Posterior vena cava (tissue), 2 donors: ENCODE results near the gene OR52E6. TPM values are rescaled to one million over a fixed set of nuclear protein-coding genes. Genes with fewer than 3 reads are reported as not detected.

ENCODE experiments used
- DNase-seq: peaks from one replicate; pipeline ENCODE4 v3.0.0-alpha.2; 2020; ENCODE audit warnings: low spot score
- intact Hi-C, 2 donors: fragments of 100-400 bp; cut with DNase I; formaldehyde crosslinking; loops; one replicate each; pipeline versions ENCODE4 v1.14.1 to v1.14.2; 2022 to 2023
- long read RNA-seq, 2 donors: library from polyadenylated mRNA; unstranded; transcript quantifications; one replicate each; pipeline ENCODE4 v2.0.0, GENCODE V29; 2020 to 2021
- total RNA-seq, 2 donors: library from RNA; stranded (reverse); fragmentation: NEBNext Ultra II Directional; extraction: Animal tissue kit (Norgen Biotek cat#: 25700); gene quantifications; one replicate each; pipeline ENCODE4 v1.2.1, GENCODE V29; 2021
- donor health status: DM: yes; HTN: yes; CAD: no.
- donor health status: DM: yes; HTN: yes; CAD: no.

OR52E6 gene
- total RNA-seq = not detected
- long read RNA-seq, donor 1 = 0 reads
- long read RNA-seq, donor 2 = 0 reads

GRCh38 chr11:5841797-5842196 lies at the start of gene OR52E6:
Gene OR52E6, minus strand, starts transcription at chr11:5841897. Its CDS starts 0 bp downstream, at chr11:5841897.
- no peak for DNase-seq
- intact Hi-C loops = no loop called here

DNA sequence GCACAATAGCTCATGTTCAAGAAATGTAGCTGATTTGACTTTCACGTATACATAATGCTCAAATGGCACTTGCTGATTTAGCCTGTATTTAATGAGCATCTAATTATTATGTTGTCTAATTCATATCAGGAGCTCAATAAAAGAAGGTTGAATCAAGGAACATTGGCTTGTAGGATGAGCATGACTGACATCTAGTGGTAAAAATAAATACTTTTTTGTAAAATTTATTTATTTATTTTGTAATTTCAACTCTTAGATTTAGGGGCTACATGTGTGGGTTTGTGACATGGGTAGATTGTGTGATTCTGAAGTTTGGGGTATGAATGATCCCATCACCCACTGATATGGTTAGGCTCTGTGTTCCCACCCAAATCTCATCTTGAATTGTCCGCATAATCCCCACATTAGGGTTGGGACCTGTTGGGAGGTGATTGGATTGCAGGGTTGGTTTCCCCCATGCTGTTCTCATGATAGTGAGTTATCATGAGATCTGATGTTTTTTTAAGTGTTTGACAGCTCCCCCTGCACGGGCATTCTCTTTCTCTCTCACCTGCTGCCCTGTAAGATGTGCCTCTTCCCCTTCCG lies 49.6 kb upstream of the OR52E6 start:
- intact Hi-C loops = no loop called here
- no peak for DNase-seq

- no peak for DNase-seq
- intact Hi-C loops = no loop called here
These were observed 46.0 kb upstream of the OR52E6 start for GRCh38 chr11:5887661-5888060.

- DNase-seq = no peak
- intact Hi-C loops = no loop called here
These were observed 45.5 kb upstream of the OR52E6 start for GRCh38 chr11:5887172-5887571.

DNA sequence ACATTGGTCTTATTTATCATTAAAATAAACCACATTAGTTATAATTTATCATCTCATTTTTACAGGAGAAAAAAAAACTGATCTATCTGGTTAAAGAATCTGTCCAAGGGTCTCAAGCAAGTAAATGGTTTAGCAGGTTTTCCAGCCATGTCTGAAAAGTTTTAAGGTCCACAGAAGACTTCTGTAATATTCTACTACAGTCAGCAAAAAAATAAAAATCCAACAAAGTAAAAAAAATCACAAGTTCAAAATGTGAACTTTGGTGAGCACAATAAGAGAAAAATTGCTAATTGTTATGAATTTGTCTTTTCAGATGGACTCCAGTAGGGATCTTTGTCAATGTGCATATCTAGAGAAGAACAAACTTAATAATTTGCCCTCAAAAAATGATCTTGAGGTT lies 40.1 kb upstream of the OR52E6 start:
- intact Hi-C loops = no loop called here
- no peak for DNase-seq

- no peak for DNase-seq
- intact Hi-C loops = no loop called here
These were observed 38.6 kb upstream of the OR52E6 start, which contains the start of gene OR52E4 for GRCh38 chr11:5880329-5880728. Gene OR52E4, plus strand, starts transcription at chr11:5880629. Its CDS starts 3,664 bp downstream, at chr11:5884293.

DNA sequence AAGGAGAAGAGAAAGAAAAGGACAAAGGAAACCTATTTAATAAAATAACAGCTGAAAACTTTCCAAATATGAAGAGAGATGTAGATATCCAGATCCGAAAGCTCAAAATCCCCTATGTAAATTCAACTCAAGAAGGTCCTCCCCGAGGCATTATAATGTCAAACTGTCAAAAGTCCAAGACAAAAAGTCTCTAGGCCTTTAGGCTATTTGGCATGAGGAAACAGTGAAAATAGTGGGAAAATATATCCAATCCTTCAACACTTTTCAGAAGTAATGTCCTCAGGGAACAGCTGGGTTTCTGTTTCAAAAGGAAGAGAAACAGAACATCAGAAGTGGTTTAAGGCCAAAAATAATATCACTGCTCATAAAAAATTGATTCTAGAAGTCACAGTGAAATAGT lies 36.9 kb upstream of the OR52E6 start:
- intact Hi-C loops = no loop called here
- no peak for DNase-seq

DNA sequence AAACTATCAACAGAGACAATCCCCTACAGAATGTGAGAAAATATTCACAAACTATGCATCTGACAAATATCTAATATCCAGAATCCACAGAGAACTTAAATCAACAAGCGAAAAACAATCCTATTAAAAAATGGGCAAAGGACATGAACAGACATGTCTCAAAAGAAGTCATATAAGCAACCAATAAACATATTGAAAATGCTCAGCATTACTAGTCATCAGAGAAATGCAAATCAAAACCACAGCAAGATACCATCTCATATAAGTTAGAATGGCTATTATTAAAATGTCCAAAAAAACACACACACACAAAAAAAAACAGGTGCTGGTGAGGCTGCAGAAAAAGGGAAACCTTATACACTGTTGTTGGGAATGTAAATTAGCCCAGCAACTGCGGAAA lies 24.1 kb upstream of the OR52E6 start:
- intact Hi-C loops = no loop called here
- no peak for DNase-seq

GRCh38 chr11:5857590-5857989 lies 15.9 kb upstream of the OR52E6 start, which contains the start of gene OR52E8:
Gene OR52E8, minus strand, starts transcription at chr11:5857690. Its CDS starts 0 bp downstream, at chr11:5857690.
- intact Hi-C loops = no loop called here
- no peak for DNase-seq

DNA sequence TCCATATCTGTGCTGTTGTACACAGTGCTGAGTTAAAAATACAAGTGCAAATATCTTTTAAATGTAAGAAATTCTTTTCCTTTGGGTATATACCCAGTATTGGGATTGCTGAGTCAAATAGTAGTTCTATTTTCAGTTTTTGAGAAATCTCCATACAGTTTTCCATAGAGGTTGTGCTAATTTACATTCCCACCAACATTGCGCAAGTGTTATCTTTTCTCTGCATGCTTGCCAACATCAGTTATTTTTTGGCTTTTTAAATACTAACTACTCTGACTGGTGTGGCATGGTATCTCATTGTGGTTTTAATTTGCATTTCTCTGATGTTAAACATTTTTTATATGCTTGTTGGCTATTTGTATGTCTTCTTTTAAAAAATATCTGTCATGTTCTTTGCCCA lies 9.3 kb upstream of the OR52E6 start:
- intact Hi-C loops = no loop called here

GRCh38 chr11:5847711-5848110 lies 6.0 kb upstream of the OR52E6 start:
- DNase-seq = no peak
- intact Hi-C loops = no loop called here

More for the DNA sequence above, 9.3 kb upstream of the OR52E6 start:
- DNase-seq = no peak

DNA sequence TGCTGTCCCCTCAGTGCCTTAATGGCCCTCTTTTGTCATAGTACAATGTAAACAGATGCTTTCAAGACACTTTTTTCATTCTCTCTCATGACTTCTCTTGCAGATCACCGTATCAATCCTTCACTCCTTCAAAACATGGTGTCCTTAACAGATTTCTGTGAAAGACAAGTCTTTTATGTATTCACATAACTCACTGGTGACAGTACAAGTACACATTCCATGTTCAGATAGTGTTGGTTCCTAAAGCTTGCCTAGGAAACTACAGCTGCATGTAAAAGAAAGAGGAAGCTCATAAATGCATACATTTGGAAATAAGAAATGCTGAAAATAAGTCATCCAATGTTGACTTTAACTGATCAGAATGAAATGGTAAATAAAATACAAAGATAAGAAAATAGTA lies 5.0 kb upstream of the OR52E6 start:
- intact Hi-C loops = no loop called here
- no peak for DNase-seq

DNA sequence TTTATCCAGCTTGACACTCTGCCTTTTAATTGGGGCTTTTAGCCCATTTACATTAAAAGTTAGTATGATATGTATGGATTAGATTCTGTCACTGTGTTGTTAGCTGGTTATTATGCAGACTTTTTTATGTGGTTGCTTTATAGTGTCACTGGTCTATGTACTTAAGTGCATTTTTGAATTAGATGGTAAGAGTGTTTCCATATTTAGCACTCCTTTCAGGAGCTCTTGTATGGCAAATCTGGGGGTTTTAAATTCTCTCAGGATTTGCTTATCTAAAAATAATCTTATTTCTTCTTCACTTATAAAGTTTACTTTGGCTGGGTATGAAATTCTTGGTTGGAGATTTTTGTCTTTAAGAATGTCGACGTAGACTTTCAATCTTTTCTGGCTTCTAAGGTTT lies 4.0 kb downstream of the OR52E6 start:
- intact Hi-C loops = no loop called here

GRCh38 chr11:5833446-5833845 lies 8.3 kb downstream of the OR52E6 start:
- intact Hi-C loops = no loop called here
- no peak for DNase-seq

More for the DNA sequence above, 4.0 kb downstream of the OR52E6 start:
- DNase-seq = no peak

- DNase-seq = no peak
- intact Hi-C loops = no loop called here
These were observed 10.4 kb downstream of the OR52E6 start for GRCh38 chr11:5831196-5831829.

DNA sequence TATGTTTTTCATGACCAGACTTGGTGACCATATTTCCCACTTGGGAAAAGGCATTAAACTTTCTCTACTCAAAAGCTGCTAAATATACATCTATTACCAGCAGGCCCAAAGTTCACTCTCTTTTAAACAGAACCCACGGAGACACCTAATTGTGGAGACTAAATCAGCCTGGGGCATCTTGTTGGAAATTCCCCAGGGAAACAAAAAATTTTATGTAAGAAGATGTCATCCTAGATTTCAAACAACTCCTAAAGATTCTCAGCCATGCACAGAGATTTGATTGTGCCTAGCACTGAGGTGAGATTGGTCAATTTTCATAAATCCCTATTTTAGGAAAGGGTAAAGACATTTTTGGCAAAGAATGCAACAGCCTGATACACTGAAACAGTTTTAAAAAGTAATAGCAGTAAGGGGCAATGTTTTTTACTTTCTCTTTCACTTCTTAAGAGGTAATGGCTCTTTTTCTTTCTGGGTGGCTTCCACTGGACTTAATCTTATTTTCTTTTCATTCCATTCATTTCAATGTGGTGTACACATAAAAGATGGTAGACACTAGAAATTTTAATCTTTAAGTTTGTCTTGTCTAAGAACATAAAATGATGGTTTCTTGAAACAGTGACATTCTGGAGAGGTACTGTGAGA lies 23.3 kb downstream of the OR52E6 start:
- DNase-seq = no peak
- intact Hi-C loops = no loop called here

- intact Hi-C loops = no loop called here
- no peak for DNase-seq
These were observed 26.2 kb downstream of the OR52E6 start for GRCh38 chr11:5815534-5815933.

- intact Hi-C loops = no loop called here
- no peak for DNase-seq
These were observed 31.5 kb downstream of the OR52E6 start for GRCh38 chr11:5809905-5810795.

DNA sequence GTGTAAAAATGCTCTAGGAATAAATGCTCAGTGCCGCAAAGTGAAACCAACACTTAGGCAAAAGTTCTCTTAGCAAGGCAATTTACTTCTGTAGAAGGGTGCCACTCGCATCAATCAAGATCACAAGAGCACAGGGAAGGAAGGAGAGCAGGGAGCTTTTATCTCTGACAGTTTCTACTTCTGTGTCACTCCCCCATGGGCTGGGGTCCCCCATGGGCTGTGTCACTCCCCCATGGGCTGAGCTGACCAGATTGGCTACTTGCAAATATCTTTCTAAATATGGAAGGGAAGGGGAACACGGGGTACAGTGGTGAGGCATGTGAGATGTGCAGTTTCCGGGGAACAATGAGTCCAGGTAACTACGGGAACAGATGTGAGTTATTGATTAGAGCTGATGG lies 32.6 kb downstream of the OR52E6 start:
- intact Hi-C loops = no loop called here
- no peak for DNase-seq
